Measurements from ENCODE around the gene ARMC6.
"Not testable (repeated sequence)": the region's sequence is repeated elsewhere in the genome, so short reads cannot be mapped to it uniquely, and the experiment has no call there.

Gene ARMC6

DNA sequence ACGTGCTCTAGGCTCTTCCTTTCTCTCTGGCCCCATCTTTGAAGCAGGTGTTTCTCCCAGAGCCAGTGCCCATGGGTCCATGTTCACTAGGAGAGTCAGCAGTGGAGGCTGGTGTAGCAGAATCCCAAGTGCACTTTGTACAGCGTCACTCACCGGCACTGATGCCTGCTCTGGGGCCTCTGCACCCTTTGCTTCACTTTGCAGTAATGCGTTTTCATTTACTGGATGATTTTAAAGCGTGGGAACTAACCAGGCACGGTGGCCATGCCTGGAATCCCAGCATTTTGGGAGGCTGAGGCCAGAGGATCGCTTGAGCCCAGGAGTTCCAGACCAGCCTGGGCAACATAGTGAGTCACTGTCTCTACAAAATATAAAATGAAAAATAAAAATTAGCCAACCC is 61.1 kb downstream of the ARMC6 start:
- Mint-ChIP-seq H3K27ac (no peak overlapping the region), H3K4me3 (no peak overlapping the region), H3K27me3 (no peaks in the 10 kb centered on the region), H3K4me1 (ENCODE audit: low read depth) (no peaks in the 10 kb centered on the region), H3K9me3 (no peaks in the 10 kb centered on the region), H3K36me3 (ENCODE audit: low read depth) (peaks cover 22% of the 10 kb centered on the region)
- no peak for DNase-seq

DNA sequence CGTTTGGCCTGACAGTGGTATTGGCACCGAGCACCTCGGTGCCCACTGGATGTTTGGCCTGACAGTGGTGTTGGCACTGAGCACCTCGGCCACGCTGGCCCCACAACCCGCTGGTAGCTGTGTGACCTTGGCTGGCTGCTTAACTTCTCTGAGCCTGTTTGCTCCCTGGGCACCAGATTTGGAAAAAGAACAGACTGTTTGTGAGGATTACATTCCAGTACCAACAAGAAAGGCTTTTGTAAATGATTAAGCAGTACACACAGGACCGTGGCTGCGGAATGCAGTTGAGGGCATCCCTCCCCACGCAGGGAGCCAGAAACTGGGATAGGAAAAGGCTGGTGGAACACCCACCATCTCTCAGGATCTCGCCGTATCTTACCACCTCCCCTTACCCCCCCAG is 62.3 kb downstream of the ARMC6 start:
- Mint-ChIP-seq H3K4me3 (no peak overlapping the region), H3K4me1 (ENCODE audit: low read depth) (no peaks in the 10 kb centered on the region), H3K9me3 (no peaks in the 10 kb centered on the region), H3K27ac (no peak overlapping the region), H3K27me3 (no peaks in the 10 kb centered on the region), H3K36me3 (ENCODE audit: low read depth) (peaks cover 23% of the 10 kb centered on the region)
- no peak for DNase-seq

DNA sequence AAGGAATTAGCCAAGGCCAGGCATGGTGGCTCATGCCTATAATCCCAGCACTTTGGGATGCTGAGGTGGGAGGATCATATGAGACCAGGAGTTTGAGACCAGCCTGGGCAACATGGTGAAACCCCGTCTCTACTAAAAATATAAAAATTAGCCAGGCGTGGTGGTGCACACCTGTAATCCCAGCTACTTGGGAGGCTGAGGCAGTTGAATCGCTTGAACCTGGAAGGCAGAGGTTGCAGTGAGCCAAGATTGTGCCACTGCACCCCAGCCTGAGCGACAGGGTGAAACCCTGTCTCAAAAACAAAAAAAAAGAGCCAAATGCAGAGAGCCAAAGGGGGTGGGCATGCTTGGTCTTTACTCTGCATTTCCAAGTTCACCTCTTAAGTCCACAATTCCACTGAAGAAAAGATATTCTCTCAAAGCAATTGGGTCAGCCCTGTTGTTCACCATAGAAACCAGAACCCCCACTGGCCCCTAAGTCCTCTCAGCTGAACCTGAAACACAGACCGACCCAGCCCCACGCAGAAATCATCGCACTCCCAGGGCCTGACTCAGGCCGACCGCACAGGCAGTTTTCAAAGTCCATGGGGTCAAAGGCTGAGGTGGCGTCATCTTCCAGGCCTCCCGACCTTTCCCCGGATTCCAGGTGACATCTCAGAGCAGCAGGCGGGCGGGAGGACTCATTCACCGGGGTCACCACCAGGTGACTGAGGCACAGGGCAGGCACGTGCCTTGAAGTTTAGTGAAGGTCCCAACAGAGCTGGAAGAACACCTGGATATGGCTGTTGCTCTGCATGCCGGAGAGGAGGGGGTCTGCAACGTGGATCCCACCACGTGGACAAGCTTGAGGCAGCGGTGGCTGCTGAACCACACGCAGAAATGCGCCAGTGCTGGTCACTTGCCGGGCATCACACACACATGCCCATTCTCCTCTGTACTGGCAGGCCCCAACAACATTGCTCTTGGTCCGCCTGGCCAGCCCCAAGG is 63.5 kb downstream of the ARMC6 start:
- no peak for DNase-seq
- no peaks in the 10 kb centered on the region for H3K4me1 Mint-ChIP-seq (ENCODE audit: low read depth)
- H3K27me3 Mint-ChIP-seq, result no peaks in the 10 kb centered on the region
- H3K36me3 Mint-ChIP-seq (ENCODE audit: low read depth), result peaks cover 23% of the 10 kb centered on the region
- no peak overlapping the region for H3K4me3 Mint-ChIP-seq
- H3K9me3 Mint-ChIP-seq, result no peaks in the 10 kb centered on the region
- no peak overlapping the region for H3K27ac Mint-ChIP-seq

- H3K27ac Mint-ChIP-seq, result no peak overlapping the region
- no peak for DNase-seq
- no peaks in the 10 kb centered on the region for H3K4me1 Mint-ChIP-seq (ENCODE audit: low read depth)
- H3K27me3 Mint-ChIP-seq, result no peaks in the 10 kb centered on the region
- no peaks in the 10 kb centered on the region for H3K9me3 Mint-ChIP-seq
- H3K4me3 Mint-ChIP-seq, result no peak overlapping the region
- H3K36me3 Mint-ChIP-seq (ENCODE audit: low read depth), result peaks cover 21% of the 10 kb centered on the region
These were observed 64.8 kb downstream of the ARMC6 start for GRCh38 chr19:19098084-19098702.

DNA sequence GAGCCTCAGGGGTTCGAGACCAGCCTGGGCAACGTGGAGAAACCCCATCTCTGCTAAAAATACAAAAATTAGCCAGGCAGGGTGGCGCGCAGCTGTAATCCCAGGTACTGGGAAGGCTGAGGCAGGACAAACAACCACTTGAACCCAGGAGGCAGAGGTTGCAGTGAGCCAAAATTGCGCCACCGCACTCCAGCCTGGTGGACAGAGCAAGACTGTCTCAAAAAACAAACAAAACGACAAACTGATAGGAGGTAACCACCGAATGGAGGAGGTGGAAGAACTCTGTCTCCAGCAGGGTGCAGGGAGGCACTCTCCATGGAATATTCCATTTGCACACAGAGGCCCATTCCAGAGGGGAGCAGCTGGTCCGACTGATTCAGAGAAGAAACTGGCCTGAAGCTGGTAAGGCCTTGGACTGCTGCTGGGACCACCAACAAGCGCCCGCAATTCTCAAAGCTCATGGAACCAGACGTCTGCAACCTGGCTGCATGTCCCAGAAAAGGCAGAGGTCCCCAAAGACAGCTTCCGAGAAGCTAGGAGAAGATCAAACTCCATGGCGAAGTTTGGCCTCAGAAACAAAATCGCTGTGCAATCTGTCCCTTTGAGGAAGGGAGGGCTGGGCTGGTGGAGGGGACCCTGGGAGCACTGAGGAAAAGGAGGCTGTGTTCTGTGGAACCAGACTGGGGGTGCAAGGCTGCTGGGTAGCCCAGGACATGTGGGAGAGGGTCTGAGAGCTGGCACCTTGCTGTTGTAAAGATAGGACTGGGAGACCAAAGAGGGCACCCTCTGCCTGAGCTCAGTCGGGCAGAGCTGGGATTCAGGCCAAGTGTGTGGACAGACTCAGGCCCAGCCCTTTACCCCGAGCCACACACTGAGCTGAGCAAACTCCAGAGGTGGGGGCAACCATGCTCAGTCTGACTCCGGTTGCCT is 65.6 kb downstream of the ARMC6 start:
- H3K27ac Mint-ChIP-seq, result no peak overlapping the region
- H3K4me3 Mint-ChIP-seq, result no peak overlapping the region
- DNase-seq, result no peak
- H3K36me3 Mint-ChIP-seq (ENCODE audit: low read depth), result peaks cover 21% of the 10 kb centered on the region
- no peaks in the 10 kb centered on the region for H3K27me3 Mint-ChIP-seq
- H3K9me3 Mint-ChIP-seq, result no peaks in the 10 kb centered on the region
- H3K4me1 Mint-ChIP-seq (ENCODE audit: low read depth), result no peaks in the 10 kb centered on the region

DNA sequence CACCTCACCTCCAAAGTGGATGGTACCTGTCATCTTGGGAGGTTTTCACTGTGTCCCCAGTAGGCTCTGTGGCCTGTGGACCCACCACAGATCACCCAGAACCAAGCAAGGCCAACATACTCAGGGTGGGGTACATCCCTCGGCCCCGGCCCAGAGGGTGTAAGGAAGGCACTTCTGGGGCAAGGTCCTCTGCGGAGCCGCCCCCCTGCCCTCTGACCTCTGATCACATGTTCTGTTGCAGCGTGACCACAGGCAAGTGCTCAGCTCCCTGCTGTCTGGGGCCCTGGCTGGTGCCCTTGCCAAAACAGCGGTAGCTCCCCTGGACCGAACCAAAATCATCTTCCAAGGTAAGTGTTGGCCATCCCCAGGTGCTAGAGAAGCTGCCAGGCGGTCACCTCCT is 68.1 kb downstream of the ARMC6 start:
- no peaks in the 10 kb centered on the region for H3K9me3 Mint-ChIP-seq

GRCh38 chr19:19102566-19102965 is 69.2 kb downstream of the ARMC6 start:
- H3K9me3 Mint-ChIP-seq; H3K27ac Mint-ChIP-seq; H3K27me3 Mint-ChIP-seq; DNase-seq; H3K4me1 Mint-ChIP-seq (ENCODE audit: low read depth); H3K4me3 Mint-ChIP-seq: not testable (repeated sequence)
- H3K36me3 Mint-ChIP-seq (ENCODE audit: low read depth), result peaks cover 17% of the 10 kb centered on the region

More for the DNA sequence above, 68.1 kb downstream of the ARMC6 start:
- H3K4me3 Mint-ChIP-seq, result no peak overlapping the region
- no peaks in the 10 kb centered on the region for H3K27me3 Mint-ChIP-seq
- no peak for DNase-seq
- H3K27ac Mint-ChIP-seq, result no peak overlapping the region
- H3K4me1 Mint-ChIP-seq (ENCODE audit: low read depth), result no peaks in the 10 kb centered on the region
- peaks cover 22% of the 10 kb centered on the region for H3K36me3 Mint-ChIP-seq (ENCODE audit: low read depth)

- no peaks in the 10 kb centered on the region for H3K4me1 Mint-ChIP-seq (ENCODE audit: low read depth)
- no peaks in the 10 kb centered on the region for H3K9me3 Mint-ChIP-seq
- H3K27ac Mint-ChIP-seq, result no peak overlapping the region
These were observed 69.8 kb downstream of the ARMC6 start for GRCh38 chr19:19103167-19103566.

DNA sequence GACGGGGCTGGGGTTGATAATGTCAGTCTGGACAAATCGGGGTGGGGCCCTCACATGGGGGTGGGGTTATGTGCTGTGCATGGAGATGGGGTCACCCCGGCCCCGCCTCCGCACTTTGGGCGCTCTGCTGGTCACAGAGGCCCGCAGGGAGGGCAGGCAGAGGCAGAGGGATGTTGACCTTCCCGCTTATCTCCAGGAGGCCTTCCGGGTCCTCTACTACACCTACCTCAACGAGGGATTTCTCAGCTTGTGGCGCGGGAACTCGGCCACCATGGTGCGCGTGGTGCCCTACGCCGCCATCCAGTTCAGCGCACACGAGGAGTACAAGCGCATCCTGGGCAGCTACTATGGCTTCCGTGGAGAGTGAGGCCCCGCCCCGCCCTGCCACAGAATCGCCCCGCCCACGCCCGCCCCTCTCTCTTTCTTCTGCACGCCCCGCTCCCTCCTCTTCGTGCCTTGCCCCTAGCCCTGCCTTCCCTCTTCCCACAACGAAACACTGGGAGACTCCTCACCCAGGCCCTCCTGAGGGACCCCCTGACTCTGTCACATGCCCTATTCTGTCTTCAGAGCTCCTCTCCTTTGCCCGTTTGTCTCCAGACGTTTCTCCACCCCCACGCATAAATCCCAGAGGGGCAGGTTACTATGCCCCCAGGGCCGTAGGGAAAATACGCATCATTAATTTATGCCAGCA is 72.1 kb downstream of the ARMC6 start:
- Mint-ChIP-seq H3K27me3 (no peaks in the 10 kb centered on the region), H3K9me3 (no peaks in the 10 kb centered on the region), H3K27ac (no peak overlapping the region), H3K4me1 (ENCODE audit: low read depth) (peaks cover 3% of the 10 kb centered on the region), H3K36me3 (ENCODE audit: low read depth) (peaks cover 18% of the 10 kb centered on the region), H3K4me3 (no peak overlapping the region)
- DNase-seq, result no peak

More at GRCh38 chr19:19103167-19103566, 69.8 kb downstream of the ARMC6 start:
- Mint-ChIP-seq H3K27me3 (no peaks in the 10 kb centered on the region), H3K4me3 (no peak overlapping the region), H3K36me3 (ENCODE audit: low read depth) (peaks cover 19% of the 10 kb centered on the region)
- DNase-seq, result no peak

DNA sequence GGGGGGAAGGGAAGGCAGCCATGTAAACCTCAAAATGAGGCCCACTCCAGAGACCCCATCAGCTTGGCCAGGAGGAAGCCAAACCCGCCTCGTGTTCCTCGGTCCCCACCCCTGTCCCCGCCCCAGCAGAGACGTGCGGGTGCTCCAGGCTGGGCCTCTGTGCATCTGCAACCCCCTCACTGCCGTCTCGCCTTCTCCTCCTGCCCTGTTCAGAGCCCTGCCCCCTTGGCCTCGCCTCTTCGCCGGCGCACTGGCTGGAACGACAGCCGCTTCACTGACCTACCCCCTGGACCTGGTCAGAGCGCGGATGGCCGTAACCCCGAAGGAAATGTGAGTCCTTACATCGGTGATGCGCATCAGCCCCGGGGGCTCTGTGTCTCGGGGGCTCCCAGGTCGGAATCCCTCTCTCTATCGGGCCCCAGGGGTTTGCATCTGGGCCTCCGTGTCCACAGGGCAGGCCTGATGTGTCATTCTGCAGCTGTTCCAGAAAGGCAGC is 72.7 kb downstream of the ARMC6 start:
- H3K4me1 Mint-ChIP-seq (ENCODE audit: low read depth), result peaks cover 7% of the 10 kb centered on the region

DNA sequence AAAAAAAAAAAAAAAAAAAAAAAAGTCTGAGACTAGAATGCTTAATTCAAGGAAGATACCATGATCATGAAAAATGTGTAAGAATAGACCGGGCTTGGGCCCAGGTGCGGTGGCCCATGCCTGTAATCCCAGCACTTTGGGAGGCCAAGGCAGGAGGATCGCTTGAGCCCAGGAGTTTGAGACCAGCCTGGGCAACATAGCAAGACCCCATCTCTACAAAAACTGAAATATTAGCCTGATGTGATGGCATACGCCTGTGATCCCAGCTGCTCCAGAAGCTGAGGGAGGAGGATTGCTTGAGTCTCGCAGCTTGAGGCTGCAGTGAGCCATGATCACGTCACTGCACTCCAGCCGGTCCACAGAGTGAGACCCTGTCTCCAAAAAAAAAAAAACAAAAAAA is 73.5 kb downstream of the ARMC6 start:
- H3K4me3 Mint-ChIP-seq; H3K27ac Mint-ChIP-seq; DNase-seq; H3K27me3 Mint-ChIP-seq; H3K9me3 Mint-ChIP-seq; H3K4me1 Mint-ChIP-seq (ENCODE audit: low read depth): not testable (repeated sequence)
- H3K36me3 Mint-ChIP-seq (ENCODE audit: low read depth), result peaks cover 16% of the 10 kb centered on the region

More for the DNA sequence above, 72.7 kb downstream of the ARMC6 start:
- no peaks in the 10 kb centered on the region for H3K27me3 Mint-ChIP-seq
- no peak for DNase-seq
- H3K27ac Mint-ChIP-seq, result no peak overlapping the region
- peaks cover 16% of the 10 kb centered on the region for H3K36me3 Mint-ChIP-seq (ENCODE audit: low read depth)
- H3K9me3 Mint-ChIP-seq, result no peaks in the 10 kb centered on the region
- no peak overlapping the region for H3K4me3 Mint-ChIP-seq

DNA sequence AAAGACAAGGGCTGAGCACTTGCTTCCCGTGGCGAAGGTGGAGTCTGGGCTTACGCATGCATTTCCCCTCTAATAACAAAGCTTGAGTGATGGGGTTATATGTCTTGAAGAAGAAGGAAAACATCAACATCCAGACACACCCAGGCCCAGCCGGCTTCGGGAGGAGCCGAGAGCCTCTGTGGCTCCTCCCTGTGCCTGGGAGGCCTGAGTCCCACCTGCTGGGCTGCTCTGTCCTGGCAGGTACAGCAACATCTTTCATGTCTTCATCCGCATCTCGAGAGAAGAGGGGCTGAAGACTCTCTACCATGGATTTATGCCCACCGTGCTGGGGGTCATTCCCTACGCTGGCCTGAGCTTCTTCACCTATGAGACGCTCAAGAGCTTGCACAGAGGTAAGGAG is 74.3 kb downstream of the ARMC6 start:
- H3K9me3 Mint-ChIP-seq, result no peaks in the 10 kb centered on the region
- H3K4me3 Mint-ChIP-seq, result no peak overlapping the region
- no peak overlapping the region for H3K27ac Mint-ChIP-seq
- no peaks in the 10 kb centered on the region for H3K27me3 Mint-ChIP-seq
- H3K36me3 Mint-ChIP-seq (ENCODE audit: low read depth), result peaks cover 16% of the 10 kb centered on the region
- no peak for DNase-seq
- peaks cover 7% of the 10 kb centered on the region for H3K4me1 Mint-ChIP-seq (ENCODE audit: low read depth)

Data from activated T-cell treated with anti-CD3 and anti-CD28 coated beads, Interleukin-2, amount 50 U/mL, for 24 hours (primary cell).